Subcutaneous abdominal adipose tissue (tissue), 5 donors: ENCODE measurements around the gene NCAPD2.

Experiments used
- H3K27ac ChIP-seq: one replicate; pipeline ENCODE4 v1.7.0; 2013; ENCODE audit warnings: low read depth, mild to moderate bottlenecking, inconsistent platforms, low read length, moderate library complexity
- H3K27me3 ChIP-seq, 5 donors: one replicate each; pipeline ENCODE4 v1.7.0; 2013; ENCODE audit warnings: low read length in 5 of 5, inconsistent platforms in 1 of 5; ENCODE audit not compliant: control insufficient read depth in 5 of 5, insufficient read depth in 4 of 5
- H3K36me3 ChIP-seq, 5 donors: one replicate each; pipeline ENCODE4 v1.7.0; 2013; ENCODE audit warnings: low read length in 5 of 5; ENCODE audit not compliant: control insufficient read depth in 5 of 5, insufficient read depth in 5 of 5
- H3K4me1 ChIP-seq, 5 donors: one replicate each; pipeline ENCODE4 v1.7.0; 2013; ENCODE audit warnings: low read length in 5 of 5, mild to moderate bottlenecking in 3 of 5, moderate library complexity in 1 of 5; ENCODE audit not compliant: control insufficient read depth in 5 of 5, insufficient read depth in 5 of 5
- H3K4me3 ChIP-seq, 5 donors: one replicate each; pipeline ENCODE4 v1.7.0; 2013; ENCODE audit warnings: low read length in 5 of 5, low read depth in 1 of 5
- H3K9ac ChIP-seq, 5 donors: one replicate each; pipeline ENCODE4 v1.7.0; 2013; ENCODE audit warnings: low read length in 5 of 5, mild to moderate bottlenecking in 4 of 5, moderate library complexity in 3 of 5
- H3K9me3 ChIP-seq, 5 donors: one replicate each; pipeline ENCODE4 v1.7.0; 2013; ENCODE audit warnings: low read length in 5 of 5; ENCODE audit not compliant: control insufficient read depth in 5 of 5
- donor health status: healthy.
- donor health status: healthy.
- donor health status: healthy.
- donor health status: healthy.
- donor health status: healthy.

Gene NCAPD2

DNA sequence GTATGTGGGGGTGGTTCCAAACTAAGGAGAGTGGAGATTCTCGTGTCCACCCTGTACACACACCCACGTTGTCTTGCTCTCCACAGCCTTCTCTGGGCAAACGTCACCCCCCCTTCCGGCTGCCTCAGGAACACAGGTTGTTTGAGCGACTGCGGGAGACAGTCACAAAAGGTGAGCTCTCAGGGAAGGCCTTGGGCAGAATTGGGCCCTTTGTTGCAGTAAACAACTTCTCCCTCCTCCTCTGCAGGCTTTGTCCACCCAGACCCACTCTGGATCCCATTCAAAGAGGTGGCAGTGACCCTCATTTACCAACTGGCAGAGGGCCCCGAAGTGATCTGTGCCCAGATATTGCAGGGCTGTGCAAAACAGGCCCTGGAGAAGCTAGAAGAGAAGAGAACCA is 32.3 kb downstream of the NCAPD2 start:
- H3K4me3 ChIP-seq: no peak overlapping the region
- no peaks in the 10 kb centered on the region for H3K4me1 ChIP-seq
- H3K36me3 ChIP-seq: peaks cover 16 to 98% (median 92%) of the 10 kb centered on the region in 5 donors
- H3K9me3 ChIP-seq: no peaks in the 10 kb centered on the region
- no peak overlapping the region for H3K27ac ChIP-seq
- H3K9ac ChIP-seq: no peak overlapping the region
- no peaks in the 10 kb centered on the region for H3K27me3 ChIP-seq

DNA sequence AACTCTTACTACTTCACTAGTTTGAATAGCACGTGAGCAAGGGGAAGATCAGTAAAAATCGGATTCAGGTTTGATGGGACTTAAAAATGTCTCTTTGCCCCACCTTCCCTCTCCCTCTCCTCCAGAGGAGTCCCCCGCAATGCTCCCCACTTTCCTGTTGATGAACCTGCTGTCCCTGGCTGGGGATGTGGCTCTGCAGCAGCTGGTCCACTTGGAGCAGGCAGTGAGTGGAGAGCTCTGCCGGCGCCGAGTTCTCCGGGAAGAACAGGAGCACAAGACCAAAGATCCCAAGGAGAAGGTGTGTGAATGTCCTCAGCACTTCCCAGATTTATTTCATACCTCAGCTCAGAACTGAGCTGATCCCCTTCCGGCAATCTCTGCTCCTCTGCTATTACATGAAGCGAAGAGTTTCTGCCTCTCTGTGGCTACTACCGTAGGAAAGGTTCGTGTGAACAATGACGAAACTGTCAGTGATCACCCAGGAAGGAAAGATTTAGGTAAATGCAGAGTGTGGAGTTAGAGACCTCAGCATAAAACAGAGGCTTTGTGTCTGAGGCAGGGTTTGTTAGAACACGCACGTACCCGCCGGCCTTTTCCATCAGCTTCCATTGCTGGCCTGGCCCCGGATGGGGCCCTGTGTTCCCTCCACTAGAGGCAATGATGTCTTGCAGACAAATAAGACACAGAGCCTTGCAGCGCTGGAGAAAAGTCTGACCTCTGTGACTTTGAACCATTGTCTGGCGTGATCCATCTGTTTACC is 33.0 kb downstream of the NCAPD2 start:
- H3K9ac ChIP-seq: no peak overlapping the region
- no peaks in the 10 kb centered on the region for H3K27me3 ChIP-seq
- no peak overlapping the region for H3K27ac ChIP-seq
- H3K9me3 ChIP-seq: no peaks in the 10 kb centered on the region
- peaks cover 12 to 91% (median 85%) of the 10 kb centered on the region in 5 donors for H3K36me3 ChIP-seq
- H3K4me1 ChIP-seq: peaks cover 0 to 3% (median 2%) of the 10 kb centered on the region in 5 donors
- no peak overlapping the region for H3K4me3 ChIP-seq

DNA sequence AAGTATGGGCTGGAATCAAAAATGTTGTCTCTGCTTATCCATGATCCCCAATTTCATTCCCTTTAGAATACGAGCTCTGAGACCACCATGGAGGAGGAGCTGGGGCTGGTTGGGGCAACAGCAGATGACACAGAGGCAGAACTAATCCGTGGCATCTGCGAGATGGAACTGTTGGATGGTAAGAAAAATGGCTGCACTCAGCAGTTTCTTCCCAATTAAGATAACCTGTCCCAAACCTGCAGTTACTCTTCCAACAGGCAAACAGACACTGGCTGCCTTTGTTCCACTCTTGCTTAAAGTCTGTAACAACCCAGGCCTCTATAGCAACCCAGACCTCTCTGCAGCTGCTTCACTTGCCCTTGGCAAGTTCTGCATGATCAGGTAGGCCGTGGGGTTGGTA is 33.8 kb downstream of the NCAPD2 start:
- peaks cover 12 to 83% (median 78%) of the 10 kb centered on the region in 5 donors for H3K36me3 ChIP-seq
- H3K27ac ChIP-seq: no peak overlapping the region
- H3K9ac ChIP-seq: no peak overlapping the region
- peaks cover 7 to 10% (median 10%) of the 10 kb centered on the region in 5 donors for H3K4me1 ChIP-seq
- no peaks in the 10 kb centered on the region for H3K9me3 ChIP-seq
- no peaks in the 10 kb centered on the region for H3K27me3 ChIP-seq
- no peak overlapping the region for H3K4me3 ChIP-seq

- Histone ChIP-seq H3K4me1 (peaks cover 7 to 20% (median 20%) of the 10 kb centered on the region in 5 donors), H3K27me3 (no peaks in the 10 kb centered on the region), H3K4me3 (no peak overlapping the region), H3K27ac (no peak overlapping the region), H3K9me3 (no peaks in the 10 kb centered on the region), H3K36me3 (peaks cover 10 to 73% (median 70%) of the 10 kb centered on the region in 5 donors), H3K9ac (no peak overlapping the region)
Observed at GRCh38 chr12:6528539-6529235, 34.8 kb downstream of the NCAPD2 start.

DNA sequence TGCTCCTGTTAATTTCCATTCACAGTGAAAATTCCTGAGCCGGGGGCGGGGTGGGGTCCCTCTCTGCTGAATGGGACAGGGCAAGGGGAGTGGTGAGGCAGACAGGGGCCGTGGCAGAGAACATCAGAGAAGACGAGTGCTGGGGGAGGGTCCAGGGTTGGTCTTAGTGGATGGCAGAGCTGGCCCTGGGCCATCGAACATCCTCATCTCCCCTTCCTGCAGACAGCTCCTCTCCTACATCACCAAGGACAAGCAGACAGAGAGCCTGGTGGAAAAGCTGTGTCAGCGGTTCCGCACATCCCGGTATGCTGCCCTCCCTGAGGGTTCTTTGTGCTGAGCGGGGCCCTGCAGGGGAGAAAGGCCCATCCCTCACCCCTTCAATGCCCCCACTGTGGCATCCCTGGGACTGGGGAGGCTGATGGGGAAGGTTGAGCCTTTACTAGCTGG is 35.4 kb downstream of the NCAPD2 start:
- Histone ChIP-seq H3K36me3 (peaks cover 6 to 68% (median 64%) of the 10 kb centered on the region in 5 donors), H3K9me3 (no peaks in the 10 kb centered on the region), H3K4me1 (peaks cover 9 to 25% (median 24%) of the 10 kb centered on the region in 5 donors), H3K9ac (no peak overlapping the region), H3K27me3 (no peaks in the 10 kb centered on the region), H3K27ac (no peak overlapping the region), H3K4me3 (no peak overlapping the region)

DNA sequence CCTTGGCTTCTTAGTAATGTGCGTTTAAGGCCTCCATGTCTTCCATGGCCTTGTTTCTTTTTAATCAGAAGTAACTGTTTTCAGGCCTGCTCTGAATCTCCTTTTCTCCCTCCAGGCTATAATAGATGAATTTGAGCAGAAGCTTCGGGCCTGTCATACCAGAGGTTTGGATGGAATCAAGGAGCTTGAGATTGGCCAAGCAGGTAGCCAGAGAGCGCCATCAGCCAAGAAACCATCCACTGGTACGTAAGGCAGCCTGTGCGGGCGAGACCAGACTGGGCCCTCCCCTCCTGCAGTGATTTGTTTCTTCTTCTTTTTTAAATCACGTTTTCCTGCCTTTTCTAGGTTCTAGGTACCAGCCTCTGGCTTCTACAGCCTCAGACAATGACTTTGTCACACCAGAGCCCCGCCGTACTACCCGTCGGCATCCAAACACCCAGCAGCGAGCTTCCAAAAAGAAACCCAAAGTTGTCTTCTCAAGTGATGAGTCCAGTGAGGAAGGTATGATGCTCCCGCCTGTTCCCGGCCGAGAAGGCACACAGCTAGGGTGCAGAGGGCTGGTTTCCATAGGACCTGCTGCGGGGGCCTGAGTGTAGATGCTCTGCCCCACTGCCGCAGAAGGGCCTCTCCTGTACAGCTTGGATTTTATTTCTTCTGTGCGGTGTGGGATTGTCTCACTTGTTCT is 36.8 kb downstream of the NCAPD2 start:
- Histone ChIP-seq H3K27me3 (no peaks in the 10 kb centered on the region), H3K27ac (no peak overlapping the region), H3K36me3 (peaks cover 4 to 56% (median 55%) of the 10 kb centered on the region in 5 donors), H3K9ac (no peak overlapping the region), H3K4me3 (no peak overlapping the region), H3K9me3 (no peaks in the 10 kb centered on the region), H3K4me1 (peaks cover 9 to 37% (median 31%) of the 10 kb centered on the region in 5 donors)

- Histone ChIP-seq H3K9ac (peak overlapping the region in 2 of 5 donors; percentile 86 to 89), H3K4me1 (peaks cover 14 to 48% (median 43%) of the 10 kb centered on the region in 5 donors), H3K27me3 (no peaks in the 10 kb centered on the region), H3K9me3 (no peaks in the 10 kb centered on the region), H3K27ac (peak overlapping the region; percentile 96), H3K4me3 (peak overlapping the region in 3 of 5 donors; percentile 70 to 89 (median 73)), H3K36me3 (peaks cover 4 to 54% (median 52%) of the 10 kb centered on the region in 5 donors)
Observed at GRCh38 chr12:6532051-6532926, 38.4 kb downstream of the NCAPD2 start.

DNA sequence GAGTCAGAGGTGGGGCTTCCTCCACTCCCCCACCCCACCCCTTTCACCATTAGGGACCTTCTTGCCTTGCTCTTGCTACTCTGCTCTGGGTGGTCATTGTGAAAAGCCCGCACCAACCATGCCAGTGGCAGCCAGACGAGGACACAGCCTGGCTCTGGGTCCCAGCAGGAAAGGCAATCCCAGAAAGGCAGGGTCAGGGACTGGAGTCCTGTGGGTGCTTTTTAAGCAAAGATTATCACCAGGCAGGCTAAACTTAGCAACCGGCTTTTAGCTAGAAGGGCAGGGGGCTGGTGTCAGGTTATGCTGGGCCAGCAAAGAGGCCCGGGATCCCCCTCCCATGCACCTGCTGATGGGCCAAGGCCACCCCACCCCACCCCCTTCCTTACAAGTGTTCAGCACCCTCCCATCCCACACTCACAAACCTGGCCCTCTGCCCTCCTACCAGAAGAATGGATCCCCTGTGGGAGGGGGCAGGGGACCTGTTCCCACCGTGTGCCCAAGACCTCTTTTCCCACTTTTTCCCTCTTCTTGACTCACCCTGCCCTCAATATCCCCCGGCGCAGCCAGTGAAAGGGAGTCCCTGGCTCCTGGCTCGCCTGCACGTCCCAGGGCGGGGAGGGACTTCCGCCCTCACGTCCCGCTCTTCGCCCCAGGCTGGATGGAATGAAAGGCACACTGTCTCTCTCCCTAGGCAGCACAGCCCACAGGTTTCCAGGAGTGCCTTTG is 39.2 kb downstream of the NCAPD2 start:
- peaks cover 14 to 53% (median 46%) of the 10 kb centered on the region in 5 donors for H3K4me1 ChIP-seq

GRCh38 chr12:6533653-6533922 is 39.7 kb downstream of the NCAPD2 start:
- Histone ChIP-seq H3K27me3 (no peaks in the 10 kb centered on the region), H3K27ac (peak overlapping the region; percentile 96), H3K9me3 (no peaks in the 10 kb centered on the region), H3K9ac (peak overlapping the region in 4 of 5 donors; percentile 78 to 90 (median 88)), H3K36me3 (peaks cover 4 to 54% (median 52%) of the 10 kb centered on the region in 5 donors), H3K4me3 (peak overlapping the region in 4 of 5 donors; percentile 73 to 90 (median 84)), H3K4me1 (peaks cover 14 to 53% (median 46%) of the 10 kb centered on the region in 5 donors)

More for the DNA sequence above, 39.2 kb downstream of the NCAPD2 start:
- peaks cover 4 to 54% (median 52%) of the 10 kb centered on the region in 5 donors for H3K36me3 ChIP-seq
- H3K27me3 ChIP-seq: no peaks in the 10 kb centered on the region
- no peaks in the 10 kb centered on the region for H3K9me3 ChIP-seq
- H3K27ac ChIP-seq: peak overlapping the region; percentile 96
- H3K9ac ChIP-seq: peak overlapping the region; percentile 19 to 90 (median 86)
- H3K4me3 ChIP-seq: peak overlapping the region; percentile 70 to 90 (median 80)
